Activated naive CD4-positive, alpha-beta T cell treated with anti-CD3 and anti-CD28 coated beads for 36 hours (primary cell): ENCODE measurements around the gene MTX3. TPM values are rescaled to one million over a fixed set of nuclear protein-coding genes. Genes with fewer than 3 reads are reported as not detected.
A peak's percentile ranks its signal among the peaks of the same experiment; 100 is the strongest.

ENCODE experiments used
- CTCF ChIA-PET: fragments of 350-600 bp; sonication (Branson Sonifier 250); formaldehyde crosslinking; loops from one replicate; lab custom pipeline; 2021; ENCODE audit warnings: antibody characterized with exemption; lab: Charles Lee
- DNase-seq: peaks from one replicate; pipeline ENCODE4 v3.0.0-alpha.2; 2020
- H3K27ac Mint-ChIP-seq: one replicate; pipeline ENCODE4 v1.8.0; 2021; ENCODE audit warnings: mild to moderate bottlenecking, mixed read lengths
- H3K27me3 Mint-ChIP-seq: one replicate; pipeline ENCODE4 v1.8.0; 2021; ENCODE audit warnings: low read depth, mixed read lengths
- H3K36me3 Mint-ChIP-seq: one replicate; pipeline ENCODE4 v1.8.0; 2021; ENCODE audit warnings: low read depth, mixed read lengths
- H3K4me1 Mint-ChIP-seq: one replicate; pipeline ENCODE4 v1.8.0; 2021; ENCODE audit warnings: low read depth, mixed read lengths
- H3K4me3 Mint-ChIP-seq: one replicate; pipeline ENCODE4 v1.8.0; 2021; ENCODE audit warnings: mild to moderate bottlenecking, moderate library complexity, mixed read lengths
- H3K9me3 Mint-ChIP-seq: one replicate; pipeline ENCODE4 v1.8.0; 2021; ENCODE audit warnings: mixed read lengths
- intact Hi-C: fragments of 100-400 bp; cut with micrococcal nuclease; formaldehyde crosslinking; loops from one replicate; pipeline ENCODE4 v1.15.1; 2023
- total RNA-seq, 2 experiments: library from RNA; stranded (reverse); gene quantifications; one replicate each; pipeline ENCODE4 v1.2.3, GENCODE V29; 2021

Gene MTX3
- total RNA-seq, 2 experiments from 2014 or later, result 5.7 to 6.1 TPM

DNA sequence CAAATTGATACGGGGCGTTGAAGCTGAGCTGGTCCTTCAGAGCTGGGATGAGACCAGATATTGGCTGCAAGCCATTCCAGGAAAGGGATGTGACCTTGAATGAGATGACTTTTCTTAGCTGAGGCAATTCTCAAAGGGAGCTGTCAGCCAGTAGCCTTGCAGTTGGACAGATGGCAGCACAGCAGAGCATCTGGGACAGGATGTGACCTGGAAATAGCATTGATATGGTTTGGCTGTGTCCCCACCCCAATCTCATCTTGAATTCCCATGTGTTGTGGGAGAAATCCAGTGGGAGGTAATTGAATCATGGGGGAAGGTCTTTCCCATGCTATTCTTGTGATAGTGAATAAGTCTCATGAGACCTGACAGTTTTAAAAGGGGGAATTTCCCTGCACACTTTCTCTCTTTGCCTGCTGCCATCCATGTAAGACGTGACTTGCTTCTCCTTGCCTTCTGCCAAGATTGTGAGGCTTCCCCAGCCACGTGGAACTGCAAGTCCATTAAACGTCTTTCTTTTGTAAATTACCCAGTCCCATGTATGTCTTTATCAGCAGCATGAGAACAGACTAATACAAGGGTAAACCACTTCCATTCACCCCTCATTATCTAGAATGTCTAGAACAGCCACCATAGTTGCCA lies 19.8 kb upstream of the MTX3 start:
- intact Hi-C loops, result no loop called here
- H3K36me3 Mint-ChIP-seq, result peaks cover 4% of the 10 kb centered on the region
- no peak overlapping the region for H3K27ac Mint-ChIP-seq

GRCh38 chr5:80008995-80009765 lies 18.1 kb upstream of the MTX3 start:
- no peak overlapping the region for H3K27ac Mint-ChIP-seq
- CTCF ChIA-PET, result no interaction called here
- intact Hi-C loops, result no loop called here
- no peaks in the 10 kb centered on the region for H3K27me3 Mint-ChIP-seq
- H3K9me3 Mint-ChIP-seq, result peaks cover 2% of the 10 kb centered on the region
- H3K4me1 Mint-ChIP-seq, result no peaks in the 10 kb centered on the region
- H3K4me3 Mint-ChIP-seq, result no peak overlapping the region
- H3K36me3 Mint-ChIP-seq, result peaks cover 4% of the 10 kb centered on the region
- no peak for DNase-seq

More for the DNA sequence above, 19.8 kb upstream of the MTX3 start:
- CTCF ChIA-PET, result interaction anchor here (0.6 kb wide), 1 partner anchor 10 kb away, joined by 3 read pairs; no protein-coding TSS in a partner anchor
- peaks cover 2% of the 10 kb centered on the region for H3K9me3 Mint-ChIP-seq
- H3K4me1 Mint-ChIP-seq, result no peaks in the 10 kb centered on the region
- H3K4me3 Mint-ChIP-seq, result no peak overlapping the region
- no peaks in the 10 kb centered on the region for H3K27me3 Mint-ChIP-seq
- DNase-seq, result no peak

GRCh38 chr5:80002677-80003076 lies 11.6 kb upstream of the MTX3 start:
- Mint-ChIP-seq H3K36me3 (peaks cover 5% of the 10 kb centered on the region), H3K4me1 (no peaks in the 10 kb centered on the region), H3K27me3 (no peaks in the 10 kb centered on the region), H3K4me3 (no peak overlapping the region), H3K27ac (no peak overlapping the region), H3K9me3 (peaks cover 2% of the 10 kb centered on the region)
- CTCF ChIA-PET, result no interaction called here
- intact Hi-C loops, result no loop called here
- DNase-seq, result no peak

DNA sequence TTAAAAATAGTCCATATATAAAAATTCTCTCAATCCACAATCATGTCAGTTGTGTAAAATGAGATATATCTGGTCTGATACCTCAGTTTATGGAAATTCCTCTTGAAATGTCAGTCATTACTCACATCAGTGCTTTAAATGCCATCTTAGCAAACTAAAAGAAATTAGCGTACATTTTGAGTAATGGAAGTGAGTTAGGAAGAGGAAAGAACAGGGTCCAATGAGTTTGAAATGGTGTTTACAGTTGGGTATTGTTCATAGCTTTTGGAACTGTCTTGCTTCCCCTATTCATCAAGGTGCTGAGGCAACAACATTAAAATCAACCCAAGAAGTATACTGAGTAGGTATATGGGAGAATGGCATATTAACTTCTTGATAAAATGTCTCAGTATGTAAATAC lies 8.7 kb upstream of the MTX3 start:
- DNase-seq, result no peak
- Mint-ChIP-seq H3K4me1 (no peaks in the 10 kb centered on the region), H3K27me3 (no peaks in the 10 kb centered on the region), H3K4me3 (no peak overlapping the region), H3K27ac (no peak overlapping the region), H3K9me3 (no peaks in the 10 kb centered on the region), H3K36me3 (peaks cover 1% of the 10 kb centered on the region)
- intact Hi-C loops, result loop anchor here (10.0 kb wide), 1 partner anchor 1015 kb away; the partner anchor contains the start of gene ARSB
- CTCF ChIA-PET, result interaction anchor here (0.6 kb wide), 1 partner anchor 374 kb away, joined by 6 read pairs; no protein-coding TSS in a partner anchor

DNA sequence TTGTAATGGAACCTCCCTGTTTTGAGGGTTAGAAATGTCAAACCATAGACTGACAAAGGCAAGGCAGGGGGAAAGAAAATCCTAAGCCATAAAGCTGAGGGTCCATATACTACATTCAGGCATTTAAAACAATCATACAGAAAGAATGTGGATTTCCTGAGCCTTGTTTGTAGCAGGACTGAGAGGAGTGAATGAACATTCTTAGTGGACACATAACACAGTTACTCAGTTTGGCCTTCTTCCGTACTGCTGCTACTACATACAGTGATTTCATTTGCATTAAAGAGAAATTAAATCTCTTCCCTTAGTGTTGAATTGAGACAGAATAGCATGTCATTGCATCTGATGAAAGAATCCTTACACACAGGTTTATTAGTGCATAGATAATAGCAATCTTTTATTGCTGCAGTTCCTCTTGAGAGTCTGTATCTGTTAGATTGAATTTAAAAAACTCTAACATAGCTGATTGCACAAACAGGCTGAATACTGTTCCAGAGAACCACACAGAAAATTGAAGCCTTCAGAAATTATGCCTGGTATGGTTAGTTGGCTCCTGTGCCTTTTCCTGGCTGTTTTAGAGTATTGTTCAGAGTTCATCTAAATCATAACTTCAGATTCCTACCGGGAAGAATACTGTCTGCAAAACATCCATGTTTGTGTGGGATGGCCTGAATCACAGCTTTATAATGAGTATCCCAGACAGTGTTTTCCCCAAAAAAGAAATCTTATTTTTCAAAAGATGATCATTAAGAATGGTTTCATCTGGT lies 2.0 kb upstream of the MTX3 start:
- Mint-ChIP-seq H3K9me3 (no peaks in the 10 kb centered on the region), H3K4me1 (peaks cover 29% of the 10 kb centered on the region), H3K27ac (no peak overlapping the region), H3K27me3 (no peaks in the 10 kb centered on the region), H3K36me3 (peaks cover 4% of the 10 kb centered on the region), H3K4me3 (no peak overlapping the region)
- intact Hi-C loops, result loop anchor here (5.0 to 10.0 kb wide), 4 partner anchors 199 to 1014 kb away; partner anchors contain the start of gene ARSB
- CTCF ChIA-PET, result interaction anchor here (1.0 kb wide), 1 partner anchor 90 kb away, joined by 3 read pairs; no protein-coding TSS in a partner anchor
- DNase-seq, result no peak

GRCh38 chr5:79990205-79990597 lies 861 bp downstream of the MTX3 start:
- Mint-ChIP-seq H3K4me3 (peak overlapping the region; percentile 84), H3K4me1 (peaks cover 43% of the 10 kb centered on the region), H3K9me3 (no peaks in the 10 kb centered on the region), H3K27ac (peak overlapping the region; percentile 92), H3K27me3 (no peaks in the 10 kb centered on the region), H3K36me3 (peaks cover 23% of the 10 kb centered on the region)
- no peak for DNase-seq
- CTCF ChIA-PET, result interaction anchor here (0.8 to 1.2 kb wide), 5 partner anchors 44 to 93 kb away, joined by 3 to 8 read pairs (median 4); no protein-coding TSS in a partner anchor
- intact Hi-C loops, result loop anchor here (1.0 to 10.0 kb wide), 17 partner anchors 8 to 1583 kb away; partner anchors contain the start of genes ARSB, DHFR, MSH3 and TENT2

GRCh38 chr5:79986260-79986659 lies 4.8 kb downstream of the MTX3 start:
- CTCF ChIA-PET, result no interaction called here
- H3K4me1 Mint-ChIP-seq, result peaks cover 56% of the 10 kb centered on the region
- no peak overlapping the region for H3K4me3 Mint-ChIP-seq
- H3K27me3 Mint-ChIP-seq, result no peaks in the 10 kb centered on the region
- no peaks in the 10 kb centered on the region for H3K9me3 Mint-ChIP-seq
- H3K27ac Mint-ChIP-seq, result no peak overlapping the region
- no peak for DNase-seq
- peaks cover 45% of the 10 kb centered on the region for H3K36me3 Mint-ChIP-seq
- intact Hi-C loops, result no loop called here

DNA sequence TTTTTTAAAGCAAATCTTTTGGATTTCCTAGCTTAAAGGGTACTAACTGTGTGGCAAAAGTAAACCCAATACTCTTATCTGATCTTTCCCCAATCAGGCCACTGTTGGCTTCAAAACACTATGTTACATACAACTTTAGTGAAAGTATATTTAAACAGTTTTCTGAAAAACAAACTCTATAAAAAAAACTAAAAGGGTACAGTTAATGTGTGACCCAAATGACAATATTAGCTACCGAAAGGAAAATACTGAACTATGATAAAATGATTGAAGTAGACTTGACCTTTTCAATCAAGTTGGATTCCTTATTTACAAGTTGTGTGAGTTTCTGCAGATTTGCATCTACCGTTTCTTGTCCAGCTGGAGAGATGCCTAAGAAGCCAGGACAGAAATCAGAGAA lies 5.8 kb downstream of the MTX3 start:
- intact Hi-C loops, result no loop called here
- Mint-ChIP-seq H3K4me1 (peaks cover 63% of the 10 kb centered on the region), H3K4me3 (no peak overlapping the region), H3K27ac (no peak overlapping the region), H3K36me3 (peaks cover 48% of the 10 kb centered on the region), H3K27me3 (no peaks in the 10 kb centered on the region), H3K9me3 (no peaks in the 10 kb centered on the region)
- no peak for DNase-seq
- CTCF ChIA-PET, result no interaction called here

- CTCF ChIA-PET, result interaction anchor here (0.8 to 1.2 kb wide), 2 partner anchors 93 to 99 kb away, joined by 5 read pairs; no protein-coding TSS in a partner anchor
- intact Hi-C loops, result no loop called here
- DNase-seq, result no peak
- peaks cover 58% of the 10 kb centered on the region for H3K4me1 Mint-ChIP-seq
- no peak overlapping the region for H3K27ac Mint-ChIP-seq
- no peaks in the 10 kb centered on the region for H3K27me3 Mint-ChIP-seq
- H3K9me3 Mint-ChIP-seq, result no peaks in the 10 kb centered on the region
- H3K4me3 Mint-ChIP-seq, result no peak overlapping the region
- H3K36me3 Mint-ChIP-seq, result peaks cover 51% of the 10 kb centered on the region
Measured at GRCh38 chr5:79984363-79984762, 6.7 kb downstream of the MTX3 start.

- Mint-ChIP-seq H3K9me3 (no peaks in the 10 kb centered on the region), H3K4me1 (peaks cover 54% of the 10 kb centered on the region), H3K36me3 (peaks cover 56% of the 10 kb centered on the region), H3K27me3 (no peaks in the 10 kb centered on the region), H3K4me3 (no peak overlapping the region), H3K27ac (no peak overlapping the region)
- DNase-seq, result no peak
- intact Hi-C loops, result no loop called here
- CTCF ChIA-PET, result interaction anchor here (1.2 kb wide), 1 partner anchor 100 kb away, joined by 5 read pairs; no protein-coding TSS in a partner anchor
Measured at GRCh38 chr5:79983618-79984017, 7.4 kb downstream of the MTX3 start.

DNA sequence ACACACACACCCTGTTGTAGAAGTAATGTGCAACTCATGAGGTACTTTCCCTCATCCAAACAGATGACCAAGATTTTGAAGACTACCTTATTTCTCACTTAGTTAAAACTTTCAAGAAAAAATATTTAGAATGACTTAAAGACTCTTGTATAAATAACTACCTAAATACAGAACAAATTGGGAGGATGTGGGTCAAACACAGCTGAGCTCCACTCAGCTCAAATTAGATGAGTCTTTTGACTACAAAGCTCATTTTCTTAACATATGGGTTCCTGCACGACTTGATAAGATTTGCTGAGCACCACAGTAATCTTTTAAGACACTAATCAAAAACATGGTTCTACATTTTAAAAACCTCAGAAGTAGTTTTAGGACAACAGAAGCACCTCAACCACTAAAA lies 8.9 kb downstream of the MTX3 start:
- H3K27ac Mint-ChIP-seq, result peak overlapping the region; percentile 22
- CTCF ChIA-PET, result no interaction called here

More for the DNA sequence above, 8.9 kb downstream of the MTX3 start:
- H3K27me3 Mint-ChIP-seq, result no peaks in the 10 kb centered on the region
- peaks cover 55% of the 10 kb centered on the region for H3K36me3 Mint-ChIP-seq
- no peak overlapping the region for H3K4me3 Mint-ChIP-seq
- DNase-seq, result no peak
- no peaks in the 10 kb centered on the region for H3K9me3 Mint-ChIP-seq
- intact Hi-C loops, result loop anchor here (1.0 kb wide), 1 partner anchor 8 kb away; no protein-coding TSS in a partner anchor
- peaks cover 41% of the 10 kb centered on the region for H3K4me1 Mint-ChIP-seq
